BLaER1 treated with 17β-estradiol and CSF1 and Interleukin-3, amounts not matched to agents 10 nM and 100 nM (cell line): ENCODE results near the gene PTDSS2.
"Not testable (repeated sequence)": the region's sequence is repeated elsewhere in the genome, so short reads cannot be mapped to it uniquely, and the experiment has no call there.

Experiments
- H3K27ac ChIP-seq, 11 experiments: shearing (Covaris generic); formaldehyde crosslinking; 2 replicates each; pipeline ENCODE4 v1.8.1; 2022
- H3K27me3 ChIP-seq, 11 experiments: shearing (Covaris generic); formaldehyde crosslinking; 2 replicates each; pipeline ENCODE4 v1.8.1; 2022
- H3K36me3 ChIP-seq, 11 experiments: shearing (Covaris generic); formaldehyde crosslinking; 2 replicates each; pipeline ENCODE4 v1.8.1; 2022
- H3K4me1 ChIP-seq, 10 experiments: shearing (Covaris generic); formaldehyde crosslinking; 2 replicates each; pipeline ENCODE4 v1.8.1; 2022
- H3K4me2 ChIP-seq, 11 experiments: shearing (Covaris generic); formaldehyde crosslinking; 2 replicates each; pipeline ENCODE4 v1.8.1; 2022
- H3K4me3 ChIP-seq, 10 experiments: shearing (Covaris generic); formaldehyde crosslinking; 2 replicates each; pipeline ENCODE4 v1.8.1; 2022
- H3K9ac ChIP-seq, 11 experiments: shearing (Covaris generic); formaldehyde crosslinking; 2 replicates each; pipeline ENCODE4 v1.8.1; 2022
- H3K9me3 ChIP-seq, 11 experiments: shearing (Covaris generic); formaldehyde crosslinking; replicated peaks in 1 of 11; 2 replicates each; pipeline ENCODE4 v1.8.1; 2022
- H4K20me1 ChIP-seq, 11 experiments: shearing (Covaris generic); formaldehyde crosslinking; 2 replicates each; pipeline ENCODE4 v1.8.1; 2022
- Cebpa-rat ChIP-seq, 11 experiments: shearing (Covaris generic); IDR thresholded peaks; 2 replicates each; pipeline ENCODE4 v1.8.1; 2022

PTDSS2 gene

GRCh38 chr11:405954-406795, 43.9 kb upstream of the PTDSS2 start:
- Histone ChIP-seq H3K9ac (peak overlapping the region; percentile 63 to 83 (median 79)), H3K4me1 (peaks cover 16 to 51% (median 42%) of the 10 kb centered on the region in 10 experiments)

GRCh38 chr11:406796-407650, 43.1 kb upstream of the PTDSS2 start:
- peaks cover 0 to 25% (median 0%) of the 10 kb centered on the region in 11 experiments; a peak in 4 of 22 replicates for H4K20me1 ChIP-seq
- H3K27me3 ChIP-seq: peaks cover 0 to 8% (median 0%) of the 10 kb centered on the region in 11 experiments; a peak in 2 of 22 replicates
- peaks cover 16 to 51% (median 42%) of the 10 kb centered on the region in 10 experiments for H3K4me1 ChIP-seq
- no peak for TF ChIP-seq Cebpa-rat (IDR thresholded peaks at IDR 0.05)
- peak overlapping the region; percentile 63 to 83 (median 79) for H3K9ac ChIP-seq
- no peaks in the 10 kb centered on the region for H3K9me3 ChIP-seq
- peak overlapping the region; percentile 92 to 100 (median 98) for H3K4me2 ChIP-seq
- peak overlapping the region; percentile 35 to 87 (median 80); a peak in 21 of 22 replicates for H3K27ac ChIP-seq
- H3K36me3 ChIP-seq: no peaks in the 10 kb centered on the region
- peak overlapping the region; percentile 54 to 80 (median 64) for H3K4me3 ChIP-seq

More at GRCh38 chr11:405954-406795, 43.9 kb upstream of the PTDSS2 start:
- Histone ChIP-seq H4K20me1 (peaks cover 0 to 25% (median 0%) of the 10 kb centered on the region in 11 experiments; a peak in 4 of 22 replicates), H3K4me3 (peak overlapping the region; percentile 54 to 80 (median 64)), H3K27me3 (peaks cover 0 to 8% (median 0%) of the 10 kb centered on the region in 11 experiments; a peak in 2 of 22 replicates), H3K9me3 (no peaks in the 10 kb centered on the region), H3K36me3 (no peaks in the 10 kb centered on the region), H3K4me2 (peak overlapping the region; percentile 92 to 100 (median 98)), H3K27ac (peak overlapping the region; percentile 35 to 87 (median 80); a peak in 21 of 22 replicates)
- TF ChIP-seq Cebpa-rat (IDR thresholded peaks at IDR 0.05): no peak

- Histone ChIP-seq H3K4me2 (peak overlapping the region; percentile 47 to 85 (median 68)), H3K4me3 (peak overlapping the region in 3 of 10 experiments; percentile 14 to 39 (median 35); a peak in 4 of 20 replicates), H3K9ac (peak overlapping the region in 6 of 11 experiments; percentile 19 to 55 (median 32); a peak in 8 of 22 replicates), H3K9me3 (no peaks in the 10 kb centered on the region), H3K36me3 (no peaks in the 10 kb centered on the region), H3K4me1 (peaks cover 16 to 52% (median 43%) of the 10 kb centered on the region in 10 experiments), H3K27me3 (peaks cover 0 to 8% (median 0%) of the 10 kb centered on the region in 11 experiments; a peak in 2 of 22 replicates), H3K27ac (peak overlapping the region in 9 of 11 experiments; percentile 41 to 72 (median 62); a peak in 16 of 22 replicates), H4K20me1 (peaks cover 0 to 25% (median 0%) of the 10 kb centered on the region in 11 experiments; a peak in 5 of 22 replicates)
- TF ChIP-seq Cebpa-rat (IDR thresholded peaks at IDR 0.05): no peak
Observed at GRCh38 chr11:407651-408123, 42.4 kb upstream of the PTDSS2 start.

- Histone ChIP-seq H3K27ac (peak overlapping the region in 3 of 11 experiments; percentile 11 to 53 (median 17); a peak in 3 of 22 replicates), H3K9me3 (no peaks in the 10 kb centered on the region), H3K4me1 (peaks cover 19 to 58% (median 50%) of the 10 kb centered on the region in 10 experiments), H3K4me2 (peak overlapping the region in 10 of 11 experiments; percentile 0 to 85 (median 66); a peak in 15 of 22 replicates), H3K9ac (no peak overlapping the region; a peak in 1 of 22 replicates), H4K20me1 (peaks cover 0 to 32% (median 0%) of the 10 kb centered on the region in 11 experiments; a peak in 5 of 22 replicates), H3K4me3 (no peak overlapping the region), H3K27me3 (peaks cover 0 to 3% (median 0%) of the 10 kb centered on the region in 11 experiments; a peak in 2 of 22 replicates), H3K36me3 (no peaks in the 10 kb centered on the region)
- TF ChIP-seq Cebpa-rat (IDR thresholded peaks at IDR 0.05): no peak
Observed at GRCh38 chr11:408154-409007, 41.7 kb upstream of the PTDSS2 start.

- peaks cover 22 to 65% (median 57%) of the 10 kb centered on the region in 10 experiments for H3K4me1 ChIP-seq
- no peak overlapping the region for H3K4me3 ChIP-seq
- peaks cover 0 to 32% (median 0%) of the 10 kb centered on the region in 11 experiments; a peak in 5 of 22 replicates for H4K20me1 ChIP-seq
- H3K4me2 ChIP-seq: peak overlapping the region in 7 of 11 experiments; percentile 0 to 40 (median 22); a peak in 10 of 22 replicates
- TF ChIP-seq Cebpa-rat (IDR thresholded peaks at IDR 0.05): no peak
- H3K9me3 ChIP-seq: no peaks in the 10 kb centered on the region
- no peak overlapping the region for H3K9ac ChIP-seq
- peak overlapping the region in 1 of 11 experiments; percentile 15; a peak in 3 of 22 replicates for H3K27ac ChIP-seq
- no peaks in the 10 kb centered on the region for H3K36me3 ChIP-seq
- no peaks in the 10 kb centered on the region for H3K27me3 ChIP-seq
Observed at GRCh38 chr11:409008-409599, 41.0 kb upstream of the PTDSS2 start.

- Histone ChIP-seq H3K9me3 (no peaks in the 10 kb centered on the region), H3K4me2 (peak overlapping the region in 4 of 11 experiments; percentile 0 to 40 (median 32); a peak in 5 of 22 replicates), H3K9ac (no peak overlapping the region), H3K27me3 (no peaks in the 10 kb centered on the region), H3K36me3 (no peaks in the 10 kb centered on the region), H4K20me1 (peaks cover 0 to 28% (median 0%) of the 10 kb centered on the region in 11 experiments; a peak in 5 of 22 replicates), H3K27ac (peak overlapping the region in 1 of 11 experiments; percentile 15; a peak in 1 of 22 replicates), H3K4me1 (peaks cover 27 to 70% (median 64%) of the 10 kb centered on the region in 10 experiments), H3K4me3 (no peak overlapping the region)
- TF ChIP-seq Cebpa-rat (IDR thresholded peaks at IDR 0.05): no peak
Observed at GRCh38 chr11:409600-410483, 40.2 kb upstream of the PTDSS2 start.

- not testable (repeated sequence) for H3K4me3 ChIP-seq, H3K27me3 ChIP-seq, H3K27ac ChIP-seq, H3K36me3 ChIP-seq, H3K9me3 ChIP-seq, H3K9ac ChIP-seq, H3K4me2 ChIP-seq
- Histone ChIP-seq H3K4me1 (peaks cover 32 to 69% (median 66%) of the 10 kb centered on the region in 10 experiments), H4K20me1 (peaks cover 0 to 24% (median 0%) of the 10 kb centered on the region in 11 experiments; a peak in 5 of 22 replicates)
Observed at GRCh38 chr11:410711-411110, 39.4 kb upstream of the PTDSS2 start.

GRCh38 chr11:411520-411919, 38.6 kb upstream of the PTDSS2 start:
- H3K4me3 ChIP-seq, H3K36me3 ChIP-seq, H3K9ac ChIP-seq, H3K27ac ChIP-seq, H3K4me2 ChIP-seq, H3K27me3 ChIP-seq, H3K9me3 ChIP-seq: not testable (repeated sequence)
- Histone ChIP-seq H4K20me1 (peaks cover 0 to 24% (median 0%) of the 10 kb centered on the region in 11 experiments; a peak in 5 of 22 replicates), H3K4me1 (peaks cover 32 to 69% (median 66%) of the 10 kb centered on the region in 10 experiments)
